NCI-H2029 (cell line): Measurements from ENCODE around the gene CASP12.

Source experiments
- DNase-seq: peaks from one replicate; lab custom pipeline; 2025; lab: John Stamatoyannopoulos, UW

The CASP12 gene

DNA sequence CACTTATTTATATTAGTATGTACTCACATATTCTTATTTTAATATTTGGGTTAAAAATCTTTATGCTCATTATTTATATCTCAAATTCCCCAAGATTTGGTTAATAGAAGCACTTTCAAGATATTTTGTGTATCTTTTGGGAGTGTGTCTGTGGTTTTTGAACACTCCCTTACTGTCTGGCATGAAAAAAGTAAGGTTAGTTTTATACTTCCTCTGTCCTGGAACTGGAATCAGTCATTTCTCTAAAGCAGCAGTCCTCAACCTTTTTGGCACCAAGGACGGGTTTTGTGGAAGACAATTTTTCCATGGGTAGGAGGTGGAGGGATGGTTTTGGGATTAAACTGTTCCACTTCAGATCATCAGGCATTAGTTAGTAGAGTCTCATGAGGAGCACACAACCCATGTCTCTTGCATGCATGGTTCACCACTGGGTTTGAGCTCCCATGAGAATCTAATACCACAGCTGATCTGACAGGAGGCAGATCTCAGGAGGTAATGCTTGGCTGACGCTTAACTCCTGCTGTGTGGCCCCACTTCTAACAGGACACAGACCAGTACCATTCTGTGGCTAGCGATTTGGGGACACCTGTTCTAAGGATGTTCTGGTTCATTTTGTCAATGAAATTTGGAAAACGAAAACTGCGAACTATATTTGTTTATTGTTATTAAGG is 60.2 kb downstream of the CASP12 start:
- DNase-seq, result no peak

DNA sequence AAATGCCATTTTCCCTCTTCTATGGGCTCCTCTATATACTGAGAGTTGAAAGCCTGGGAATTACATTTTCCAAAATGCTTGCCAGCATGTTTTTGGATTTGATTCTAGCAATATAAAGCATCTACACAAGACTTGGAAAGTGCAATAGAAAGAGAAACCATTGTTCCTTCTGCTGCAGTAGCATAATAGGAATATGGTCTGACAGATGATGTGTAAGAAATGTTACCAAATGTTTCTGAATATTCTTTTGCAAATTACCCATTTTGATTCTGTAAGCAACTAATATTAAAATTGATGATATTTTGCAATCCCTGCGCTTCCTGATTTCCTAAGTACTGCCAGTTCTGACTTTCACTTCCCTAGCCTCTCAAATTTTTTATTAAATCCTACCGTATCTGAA is 61.6 kb downstream of the CASP12 start:
- no peak for DNase-seq
